ENCODE results near the gene CDV3. TPM values are rescaled to one million over a fixed set of nuclear protein-coding genes. Genes with fewer than 3 reads are reported as not detected.

Gene CDV3
- total and polyA plus RNA-seq, 7 donors = 63.7 to 120 (median 102) TPM

- Histone ChIP-seq H3K36me3 (no peaks in the 10 kb centered on the region), H3K27me3 (no peaks in the 10 kb centered on the region), H3K4me1 (peaks cover 0 to 29% (median 10%) of the 10 kb centered on the region in 4 donors), H3K9me3 (no peaks in the 10 kb centered on the region), H3K27ac (no peak overlapping the region), H3K4me3 (no peak overlapping the region)
- DNase-seq = no peak
- intact Hi-C loops (cut with DNase I) = no loop called here
- no peak for TF ChIP-seq CTCF (IDR thresholded peaks at IDR 0.05)
- TF ChIP-seq POLR2AphosphoS5 (IDR thresholded peaks at IDR 0.05) = peak in 1 of 4 donors; percentile 20
- 73 to 74% methylated on average over 8 of the region's 8 CpGs for WGBS, 2 donors
These were observed 5.0 kb upstream of the CDV3 start for GRCh38 chr3:133568294-133569014.

DNA sequence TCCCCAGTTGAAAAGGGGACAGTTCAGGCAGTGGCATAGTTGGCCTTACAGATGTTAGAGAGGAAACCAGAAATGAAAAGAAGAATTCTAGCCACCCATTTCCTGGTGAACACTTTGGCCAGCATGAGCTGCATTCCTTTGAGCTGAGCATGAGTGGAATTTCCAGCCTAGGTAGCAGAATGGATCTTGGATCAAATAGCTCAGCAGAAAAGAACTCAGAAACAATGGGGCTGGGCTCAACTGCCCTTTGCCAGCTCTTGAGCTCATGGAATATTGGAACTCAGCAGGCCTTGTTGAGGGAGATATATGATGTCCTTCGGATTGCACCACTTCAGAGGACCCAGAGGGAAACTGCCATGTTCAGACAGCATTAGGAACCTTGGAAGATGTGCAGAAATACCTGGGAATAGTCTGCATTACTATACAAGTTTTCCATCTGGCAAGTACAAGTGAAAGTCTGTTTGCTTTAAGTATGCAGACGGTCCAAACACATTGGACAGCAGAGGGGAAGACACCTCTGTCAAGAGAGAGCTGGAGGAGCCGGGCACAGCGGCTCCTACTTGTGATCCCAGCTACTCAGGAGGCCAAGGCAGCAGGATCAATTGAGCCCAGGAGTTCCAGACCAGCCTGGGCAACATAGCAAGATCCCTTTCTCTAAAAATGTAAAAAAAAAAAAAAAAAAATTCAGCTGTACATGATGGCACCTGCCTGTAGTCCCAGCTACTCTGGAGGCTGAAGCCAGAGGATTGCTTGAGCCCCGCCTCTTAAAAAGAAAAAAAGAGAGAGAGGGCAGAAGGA is 3.1 kb upstream of the CDV3 start:
- TF ChIP-seq POLR2A (IDR thresholded peaks at IDR 0.05) = no peak
- no peak for TF ChIP-seq POLR2AphosphoS5 (IDR thresholded peaks at IDR 0.05)
- no peak for TF ChIP-seq CTCF (IDR thresholded peaks at IDR 0.05)
- no peak for TF ChIP-seq EP300 (IDR thresholded peaks at IDR 0.05)
- WGBS, 2 donors = 94 to 96% methylated on average over 5 of the region's 5 CpGs
- Histone ChIP-seq H3K27ac (peak overlapping the region; percentile 45 to 87 (median 54)), H3K4me1 (peaks cover 0 to 38% (median 16%) of the 10 kb centered on the region in 4 donors), H3K4me3 (no peak overlapping the region), H3K27me3 (no peaks in the 10 kb centered on the region), H3K36me3 (peaks cover 0 to under 1% (median 0%) of the 10 kb centered on the region in 4 donors), H3K9me3 (no peaks in the 10 kb centered on the region)
- intact Hi-C loops (cut with DNase I) = loop anchor here (5.0 to 10.0 kb wide), 8 partner anchors 98 to 1153 kb away; partner anchors contain the start of genes ANAPC13, CEP63, DNAJC13 and NPHP3
- DNase-seq = no peak

DNA sequence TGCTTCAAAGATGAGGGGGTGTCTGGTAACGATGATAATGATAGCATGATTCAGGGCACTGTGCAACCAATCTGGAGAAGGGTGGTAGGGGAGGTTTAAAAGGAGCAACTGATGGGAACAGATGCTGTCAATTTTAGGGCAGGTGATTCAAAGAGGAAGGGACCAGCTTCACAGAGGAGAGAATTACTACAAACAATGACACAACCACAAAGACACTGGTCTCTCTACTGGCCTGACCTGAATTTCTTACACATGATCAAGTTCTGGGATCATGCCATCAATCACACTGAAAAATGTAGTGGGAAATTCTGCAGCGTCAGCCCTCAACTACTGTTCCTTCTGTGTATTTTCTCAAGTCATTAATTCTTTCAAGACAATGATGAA is 2.6 kb upstream of the CDV3 start:
- WGBS, 2 donors = 88 to 94% methylated on average over 2 of the region's 2 CpGs
- no peaks in the 10 kb centered on the region for H3K9me3 ChIP-seq
- intact Hi-C loops (cut with DNase I) = loop anchor here (5.0 to 10.0 kb wide), 8 partner anchors 99 to 1154 kb away; partner anchors contain the start of genes ANAPC13, CEP63, DNAJC13 and NPHP3
- TF ChIP-seq EP300 (IDR thresholded peaks at IDR 0.05) = no peak
- TF ChIP-seq CTCF (IDR thresholded peaks at IDR 0.05) = no peak
- no peak for TF ChIP-seq POLR2A (IDR thresholded peaks at IDR 0.05)
- no peak for DNase-seq
- peaks cover 0 to 7% (median 0%) of the 10 kb centered on the region in 4 donors for H3K36me3 ChIP-seq
- H3K27me3 ChIP-seq = no peaks in the 10 kb centered on the region
- no peak overlapping the region for H3K4me3 ChIP-seq
- H3K27ac ChIP-seq = peak overlapping the region in 3 of 4 donors; percentile 54 to 87 (median 55)
- H3K4me1 ChIP-seq = peaks cover 0 to 44% (median 22%) of the 10 kb centered on the region in 4 donors

GRCh38 chr3:133572158-133573053 is 1.1 kb upstream of the CDV3 start:
- peak overlapping the region; percentile 5 to 44 (median 37) for H3K4me3 ChIP-seq
- peaks cover 0 to 58% (median 36%) of the 10 kb centered on the region in 4 donors for H3K4me1 ChIP-seq
- no peaks in the 10 kb centered on the region for H3K9me3 ChIP-seq
- peak overlapping the region; percentile 81 to 98 (median 87) for H3K27ac ChIP-seq
- intact Hi-C loops (cut with DNase I) = loop anchor here (5.0 to 10.0 kb wide), 8 partner anchors 100 to 1155 kb away; partner anchors contain the start of genes ANAPC13, CEP63, DNAJC13 and NPHP3
- no peaks in the 10 kb centered on the region for H3K27me3 ChIP-seq
- no peak for DNase-seq
- no peak for TF ChIP-seq POLR2A (IDR thresholded peaks at IDR 0.05)
- no peak for TF ChIP-seq POLR2AphosphoS5 (IDR thresholded peaks at IDR 0.05)
- no peak for TF ChIP-seq EP300 (IDR thresholded peaks at IDR 0.05)
- TF ChIP-seq CTCF (IDR thresholded peaks at IDR 0.05) = no peak
- 64 to 81% methylated on average over 19 of the region's 19 CpGs for WGBS, 2 donors
- peaks cover 0 to 19% (median 2%) of the 10 kb centered on the region in 4 donors for H3K36me3 ChIP-seq
